Stimulated activated CD8-positive, alpha-beta memory T cell treated with anti-CD3 and anti-CD28 coated beads, Interleukin-7, amount 100 ng/mL, for 24 hours (primary cell): ENCODE measurements around the gene SENP7.
"Not testable (repeated sequence)": the region's sequence is repeated elsewhere in the genome, so short reads cannot be mapped to it uniquely, and the experiment has no call there.

Experiments used
- DNase-seq: peaks from one replicate; pipeline ENCODE4 v3.0.0-alpha.2; 2020; ENCODE audit warnings: low read depth

SENP7 gene

GRCh38 chr3:101438641-101439040 is 74.4 kb downstream of the SENP7 start:
- DNase-seq = not testable (repeated sequence)

- no peak for DNase-seq
Measured at GRCh38 chr3:101433652-101434051, 79.4 kb downstream of the SENP7 start.

- no peak for DNase-seq
Measured at GRCh38 chr3:101423984-101424888, 88.8 kb downstream of the SENP7 start.

- no peak for DNase-seq
Measured at GRCh38 chr3:101418851-101419250, 94.2 kb downstream of the SENP7 start.

- no peak for DNase-seq
Measured at GRCh38 chr3:101414121-101414520, 98.9 kb downstream of the SENP7 start.

- DNase-seq = no peak
Measured at GRCh38 chr3:101413656-101414055, 99.4 kb downstream of the SENP7 start.

- DNase-seq = no peak
Measured at GRCh38 chr3:101391413-101391950, 121.5 kb downstream of the SENP7 start.

- DNase-seq = no peak
Measured at GRCh38 chr3:101388706-101389105, 124.3 kb downstream of the SENP7 start.

GRCh38 chr3:101387351-101387750 is 125.7 kb downstream of the SENP7 start:
- DNase-seq = no peak

- no peak for DNase-seq
Measured at GRCh38 chr3:101384426-101384825, 128.6 kb downstream of the SENP7 start.

GRCh38 chr3:101383656-101384055 is 129.4 kb downstream of the SENP7 start:
- no peak for DNase-seq

- no peak for DNase-seq
Measured at GRCh38 chr3:101383156-101383575, 129.8 kb downstream of the SENP7 start.

- DNase-seq = no peak
Measured at GRCh38 chr3:101381809-101382208, 131.2 kb downstream of the SENP7 start.

GRCh38 chr3:101379658-101380376 is 133.2 kb downstream of the SENP7 start:
- DNase-seq = no peak

- DNase-seq = no peak
Measured at GRCh38 chr3:101377796-101378195, 135.2 kb downstream of the SENP7 start.

GRCh38 chr3:101377209-101377608 is 135.8 kb downstream of the SENP7 start:
- no peak for DNase-seq

- no peak for DNase-seq
Measured at GRCh38 chr3:101375586-101375985, 137.4 kb downstream of the SENP7 start.

- DNase-seq = no peak
Measured at GRCh38 chr3:101362406-101362805, 150.6 kb downstream of the SENP7 start.

GRCh38 chr3:101351829-101352228 is 161.2 kb downstream of the SENP7 start:
- DNase-seq = no peak

GRCh38 chr3:101340591-101340990 is 172.4 kb downstream of the SENP7 start:
- DNase-seq = no peak

GRCh38 chr3:101333883-101334282 is 179.1 kb downstream of the SENP7 start:
- no peak for DNase-seq

GRCh38 chr3:101329016-101329673 is 183.9 kb downstream of the SENP7 start:
- DNase-seq = no peak
